Liver (tissue), 9 donors: ENCODE measurements around the gene CRYL1. TPM values are rescaled to one million over a fixed set of nuclear protein-coding genes. Genes with fewer than 3 reads are reported as not detected.

Experiments used
- DNase-seq: peaks from one replicate; pipeline ENCODE4 v3.0.0-alpha.2; 2017; ENCODE audit warnings: low spot score
- H3K27ac ChIP-seq, 2 donors: one replicate each; pipeline ENCODE4 v1.7.0; 2013; ENCODE audit warnings: inconsistent platforms in 2 of 2, low read length in 2 of 2, control low read depth in 1 of 2, low read depth in 1 of 2, mild to moderate bottlenecking in 1 of 2
- H3K27me3 ChIP-seq, 4 donors: one replicate each; pipeline versions ENCODE4 v1.6.1 to v1.7.0; 2013; ENCODE audit warnings: low read length in 3 of 4, inconsistent platforms in 1 of 4, mild to moderate bottlenecking in 1 of 4, moderate library complexity in 1 of 4; ENCODE audit not compliant: control insufficient read depth in 4 of 4, insufficient read depth in 4 of 4
- H3K36me3 ChIP-seq, 4 donors: one replicate each; pipeline versions ENCODE4 v1.6.1 to v1.7.0; 2013; ENCODE audit warnings: low read length in 3 of 4, mild to moderate bottlenecking in 3 of 4, low read depth in 1 of 4, moderate library complexity in 1 of 4; ENCODE audit not compliant: control insufficient read depth in 4 of 4, insufficient read depth in 3 of 4
- H3K4me1 ChIP-seq, 4 donors: one replicate each; pipeline versions ENCODE4 v1.6.1 to v1.7.0; 2013; ENCODE audit warnings: low read length in 3 of 4, mild to moderate bottlenecking in 3 of 4, moderate library complexity in 1 of 4; ENCODE audit not compliant: control insufficient read depth in 4 of 4, insufficient read depth in 4 of 4
- H3K4me3 ChIP-seq, 3 donors: one replicate each; pipeline versions ENCODE4 v1.6.1 to v1.7.0; 2013; ENCODE audit warnings: low read length in 3 of 3, control low read depth in 1 of 3, low read depth in 1 of 3, mild to moderate bottlenecking in 1 of 3
- H3K9ac ChIP-seq, 2 donors: one replicate each; pipeline ENCODE4 v1.7.0; 2013; ENCODE audit warnings: low read length in 2 of 2, mild to moderate bottlenecking in 2 of 2, moderate library complexity in 2 of 2, control low read depth in 1 of 2, low read depth in 1 of 2
- H3K9me3 ChIP-seq, 4 donors: one replicate each; pipeline versions ENCODE4 v1.6.1 to v1.7.0; 2013; ENCODE audit warnings: low read length in 3 of 4; ENCODE audit not compliant: control insufficient read depth in 4 of 4
- EGR1 ChIP-seq, 2 donors: IDR thresholded peaks; 2 replicates each; pipeline ENCODE4 v1.6.1; 2016 to 2018; ENCODE audit warnings: antibody characterized with exemption in 2 of 2, low read depth in 2 of 2
- FOXA1 ChIP-seq: IDR thresholded peaks from 2 replicates; pipeline ENCODE4 v1.6.1; 2016; ENCODE audit warnings: antibody characterized with exemption
- FOXA2 ChIP-seq: IDR thresholded peaks from 2 replicates; pipeline ENCODE4 v1.6.1; 2016; ENCODE audit warnings: antibody characterized with exemption
- GABPA ChIP-seq, 2 donors: IDR thresholded peaks in 1 of 2; conservative IDR thresholded peaks in 1 of 2; 2 replicates each; pipeline ENCODE4 v1.6.1; 2016; ENCODE audit warnings: antibody characterized with exemption in 2 of 2, mild to moderate bottlenecking in 1 of 2, moderate library complexity in 1 of 2
- HNF4A ChIP-seq, 2 donors: conservative IDR thresholded peaks; 2 replicates each; pipeline ENCODE4 v1.6.1; 2016; ENCODE audit warnings: antibody characterized with exemption in 2 of 2, mild to moderate bottlenecking in 2 of 2
- HNF4G ChIP-seq: IDR thresholded peaks from 2 replicates; pipeline ENCODE4 v1.6.1; 2016; ENCODE audit warnings: antibody characterized with exemption
- JUND ChIP-seq, 2 donors: IDR thresholded peaks; 2 replicates each; pipeline ENCODE4 v1.6.1; 2016; ENCODE audit warnings: antibody characterized with exemption in 2 of 2
- NR2F2 ChIP-seq: IDR thresholded peaks from 2 replicates; pipeline ENCODE4 v1.6.1; 2016; ENCODE audit warnings: antibody characterized with exemption
- RAD21 ChIP-seq, 2 donors: IDR thresholded peaks; 2 replicates each; pipeline ENCODE4 v1.6.1; 2016; ENCODE audit warnings: antibody characterized with exemption in 2 of 2, mild to moderate bottlenecking in 2 of 2
- RXRA ChIP-seq, 2 donors: IDR thresholded peaks; 2 replicates each; pipeline ENCODE4 v1.6.1; 2017 to 2018; ENCODE audit warnings: antibody characterized with exemption in 2 of 2, mild to moderate bottlenecking in 1 of 2
- SP1 ChIP-seq: IDR thresholded peaks from 2 replicates; pipeline ENCODE4 v1.6.1; 2018; ENCODE audit warnings: antibody characterized with exemption, mild to moderate bottlenecking
- TAF1 ChIP-seq: conservative IDR thresholded peaks from 2 replicates; pipeline ENCODE4 v1.6.1; 2016; ENCODE audit warnings: antibody characterized with exemption, mild to moderate bottlenecking
- YY1 ChIP-seq: IDR thresholded peaks from 2 replicates; pipeline ENCODE4 v1.6.1; 2016; ENCODE audit warnings: antibody characterized with exemption, mild to moderate bottlenecking
- WGBS: extraction: QIAGEN DNeasy Blood & Tissue Kit; methylation state at CpG from one replicate; pipeline ENCODE4 v1.1.7; 2013; 5-methylcytosine and 5-hydroxymethylcytosine counted together
- polyA plus RNA-seq, 2 donors: library from polyadenylated mRNA; stranded (reverse) in 1 of 2; unstranded in 1 of 2; fragments of 200-250 nt in 1 of 2; fragments of >200 nt in 1 of 2; fragmentation: Nextera tagmentation in 1 of 2; extraction: Ambion mirVana in 1 of 2; gene quantifications; one replicate each; pipeline versions ENCODE4 v1.2.1 to v1.2.3, GENCODE V29; 2013 to 2015
- total RNA-seq, 2 donors: library from RNA; depleted of rRNA; stranded (reverse); fragments of >200 nt; gene quantifications; one replicate each; pipeline ENCODE4 v1.2.3, GENCODE V29; 2014
- TF ChIP-seq, protein P1 (sequence below): IDR thresholded peaks from 2 replicates; pipeline ENCODE4 v1.6.1; 2016; ENCODE audit warnings: antibody characterized with exemption, mild to moderate bottlenecking
- TF ChIP-seq, protein P2 (sequence below): fragments of 150-350 bp; IDR thresholded peaks from 2 replicates; pipeline ENCODE4 v1.5.1; 2017; ENCODE audit warnings: improper control_type of control experiment, low read depth, low read length; ENCODE audit not compliant: missing input control
- TF ChIP-seq, protein P3 (sequence below): IDR thresholded peaks from 2 replicates; pipeline ENCODE4 v1.6.1; 2016; ENCODE audit warnings: antibody characterized with exemption
- TF ChIP-seq, protein P4 (sequence below): IDR thresholded peaks from 2 replicates; pipeline ENCODE4 v1.6.1; 2016; ENCODE audit warnings: antibody characterized with exemption
- donor health status: healthy.
- donor health status: healthy.
- donor health status: healthy.
- donor health status: healthy.
- donor health status: healthy.

CRYL1 gene
- total and polyA plus RNA-seq, 4 donors, result 87.8 to 179 (median 168) TPM

DNA sequence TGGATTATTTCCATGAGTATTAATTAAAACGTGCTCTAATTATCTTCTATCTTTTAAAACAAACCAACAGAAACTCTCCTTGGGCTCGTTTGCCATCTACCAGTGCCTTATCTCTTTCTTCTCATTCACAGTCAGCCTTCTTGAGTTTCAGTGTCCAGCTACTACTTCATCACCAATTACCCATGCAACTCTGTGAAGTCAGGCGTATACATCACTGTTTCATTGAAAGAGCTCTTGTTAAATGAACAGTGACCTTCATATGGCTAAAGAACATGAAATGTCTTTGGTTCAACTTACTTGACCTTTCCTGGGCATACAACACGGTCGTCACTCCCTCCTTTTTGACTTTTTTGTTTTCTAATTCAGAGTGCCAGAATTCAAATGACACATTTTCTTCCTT lies 36.1 kb upstream of the CRYL1 start (continued):
- TF ChIP-seq, protein P1, sequence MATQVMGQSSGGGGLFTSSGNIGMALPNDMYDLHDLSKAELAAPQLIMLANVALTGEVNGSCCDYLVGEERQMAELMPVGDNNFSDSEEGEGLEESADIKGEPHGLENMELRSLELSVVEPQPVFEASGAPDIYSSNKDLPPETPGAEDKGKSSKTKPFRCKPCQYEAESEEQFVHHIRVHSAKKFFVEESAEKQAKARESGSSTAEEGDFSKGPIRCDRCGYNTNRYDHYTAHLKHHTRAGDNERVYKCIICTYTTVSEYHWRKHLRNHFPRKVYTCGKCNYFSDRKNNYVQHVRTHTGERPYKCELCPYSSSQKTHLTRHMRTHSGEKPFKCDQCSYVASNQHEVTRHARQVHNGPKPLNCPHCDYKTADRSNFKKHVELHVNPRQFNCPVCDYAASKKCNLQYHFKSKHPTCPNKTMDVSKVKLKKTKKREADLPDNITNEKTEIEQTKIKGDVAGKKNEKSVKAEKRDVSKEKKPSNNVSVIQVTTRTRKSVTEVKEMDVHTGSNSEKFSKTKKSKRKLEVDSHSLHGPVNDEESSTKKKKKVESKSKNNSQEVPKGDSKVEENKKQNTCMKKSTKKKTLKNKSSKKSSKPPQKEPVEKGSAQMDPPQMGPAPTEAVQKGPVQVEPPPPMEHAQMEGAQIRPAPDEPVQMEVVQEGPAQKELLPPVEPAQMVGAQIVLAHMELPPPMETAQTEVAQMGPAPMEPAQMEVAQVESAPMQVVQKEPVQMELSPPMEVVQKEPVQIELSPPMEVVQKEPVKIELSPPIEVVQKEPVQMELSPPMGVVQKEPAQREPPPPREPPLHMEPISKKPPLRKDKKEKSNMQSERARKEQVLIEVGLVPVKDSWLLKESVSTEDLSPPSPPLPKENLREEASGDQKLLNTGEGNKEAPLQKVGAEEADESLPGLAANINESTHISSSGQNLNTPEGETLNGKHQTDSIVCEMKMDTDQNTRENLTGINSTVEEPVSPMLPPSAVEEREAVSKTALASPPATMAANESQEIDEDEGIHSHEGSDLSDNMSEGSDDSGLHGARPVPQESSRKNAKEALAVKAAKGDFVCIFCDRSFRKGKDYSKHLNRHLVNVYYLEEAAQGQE, result no peak
- TF ChIP-seq HNF4G (no peak), RAD21 (IDR thresholded peaks at IDR 0.05) (no peak), FOXA1 (no peak), NR2F2 (no peak), EGR1 (IDR thresholded peaks at IDR 0.05; ENCODE audit: low read depth in 2 of 2) (no peak), YY1 (no peak), FOXA2 (no peak), SP1 (no peak), GABPA (IDR thresholded peaks at IDR 0.05 in 1 of 2, conservative IDR thresholded peaks at IDR 0.05 in 1 of 2) (no peak)
- TF ChIP-seq, protein P2, sequence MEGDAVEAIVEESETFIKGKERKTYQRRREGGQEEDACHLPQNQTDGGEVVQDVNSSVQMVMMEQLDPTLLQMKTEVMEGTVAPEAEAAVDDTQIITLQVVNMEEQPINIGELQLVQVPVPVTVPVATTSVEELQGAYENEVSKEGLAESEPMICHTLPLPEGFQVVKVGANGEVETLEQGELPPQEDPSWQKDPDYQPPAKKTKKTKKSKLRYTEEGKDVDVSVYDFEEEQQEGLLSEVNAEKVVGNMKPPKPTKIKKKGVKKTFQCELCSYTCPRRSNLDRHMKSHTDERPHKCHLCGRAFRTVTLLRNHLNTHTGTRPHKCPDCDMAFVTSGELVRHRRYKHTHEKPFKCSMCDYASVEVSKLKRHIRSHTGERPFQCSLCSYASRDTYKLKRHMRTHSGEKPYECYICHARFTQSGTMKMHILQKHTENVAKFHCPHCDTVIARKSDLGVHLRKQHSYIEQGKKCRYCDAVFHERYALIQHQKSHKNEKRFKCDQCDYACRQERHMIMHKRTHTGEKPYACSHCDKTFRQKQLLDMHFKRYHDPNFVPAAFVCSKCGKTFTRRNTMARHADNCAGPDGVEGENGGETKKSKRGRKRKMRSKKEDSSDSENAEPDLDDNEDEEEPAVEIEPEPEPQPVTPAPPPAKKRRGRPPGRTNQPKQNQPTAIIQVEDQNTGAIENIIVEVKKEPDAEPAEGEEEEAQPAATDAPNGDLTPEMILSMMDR, result no peak

DNA sequence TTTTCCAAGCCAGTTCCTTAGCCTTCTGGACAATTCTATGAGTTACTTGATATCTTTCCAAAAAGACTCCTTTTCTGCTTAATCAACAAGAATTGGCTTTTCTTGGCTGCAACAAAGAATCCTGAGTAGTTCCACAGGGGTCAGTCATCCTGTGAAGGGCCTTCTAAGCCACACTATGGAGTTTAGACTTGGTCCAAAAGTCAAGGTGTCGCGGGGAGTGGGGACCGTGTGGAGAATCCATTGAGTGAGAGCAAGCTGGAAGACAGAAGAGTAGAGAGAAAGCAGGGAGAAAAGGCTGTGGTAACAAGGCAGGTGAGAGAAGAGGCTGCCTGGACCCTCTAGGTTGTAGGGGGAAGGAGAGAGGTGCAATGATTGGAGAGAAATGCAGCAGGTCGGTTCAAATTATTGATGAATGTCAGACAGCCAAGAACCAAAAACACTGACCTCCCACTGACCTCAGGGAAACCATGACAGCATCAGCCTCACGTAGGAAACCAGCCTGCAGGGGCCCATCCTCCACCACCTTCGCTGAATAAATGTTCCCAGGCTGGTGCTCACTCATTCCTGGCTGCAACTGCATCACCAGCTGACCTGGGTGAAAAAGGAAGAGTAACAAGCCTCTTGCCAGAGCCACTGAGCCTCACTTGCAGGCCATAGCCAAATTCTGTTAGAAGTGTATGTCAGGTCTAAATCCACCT lies 34.2 kb upstream of the CRYL1 start:
- Histone ChIP-seq H3K4me1 (peaks cover 4 to 31% (median 21%) of the 10 kb centered on the region in 4 donors), H3K4me3 (no peak overlapping the region), H3K9ac (no peak overlapping the region), H3K36me3 (no peaks in the 10 kb centered on the region), H3K9me3 (no peaks in the 10 kb centered on the region), H3K27me3 (no peaks in the 10 kb centered on the region), H3K27ac (peak overlapping the region; percentile 62 to 82)
- WGBS, result 34% methylated on average over 6 of the region's 6 CpGs
- no peak for TF ChIP-seq NR2F2
- TF ChIP-seq RXRA (IDR thresholded peaks at IDR 0.05), result peak; percentile 89 to 92
- TF ChIP-seq RAD21 (IDR thresholded peaks at IDR 0.05), result peak; percentile 28 to 53
- peak in 1 of 2 donors; percentile 63 for TF ChIP-seq JUND (IDR thresholded peaks at IDR 0.05)
- peak; percentile 80 for TF ChIP-seq SP1
- no peak for TF ChIP-seq TAF1
- TF ChIP-seq, protein P1, result peak; percentile 42
- TF ChIP-seq YY1, result peak; percentile 58
- TF ChIP-seq, protein P3, sequence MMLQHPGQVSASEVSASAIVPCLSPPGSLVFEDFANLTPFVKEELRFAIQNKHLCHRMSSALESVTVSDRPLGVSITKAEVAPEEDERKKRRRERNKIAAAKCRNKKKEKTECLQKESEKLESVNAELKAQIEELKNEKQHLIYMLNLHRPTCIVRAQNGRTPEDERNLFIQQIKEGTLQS, result no peak
- TF ChIP-seq GABPA (IDR thresholded peaks at IDR 0.05 in 1 of 2, conservative IDR thresholded peaks at IDR 0.05 in 1 of 2), result peak in 1 of 2 donors; percentile 30
- peak; percentile 13 for TF ChIP-seq FOXA1
- TF ChIP-seq HNF4A (conservative IDR thresholded peaks at IDR 0.05), result peak; percentile 75 to 84
- peak; percentile 17 for TF ChIP-seq FOXA2
- TF ChIP-seq, protein P4, sequence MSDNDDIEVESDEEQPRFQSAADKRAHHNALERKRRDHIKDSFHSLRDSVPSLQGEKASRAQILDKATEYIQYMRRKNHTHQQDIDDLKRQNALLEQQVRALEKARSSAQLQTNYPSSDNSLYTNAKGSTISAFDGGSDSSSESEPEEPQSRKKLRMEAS, result peak; percentile 43
- no peak for TF ChIP-seq HNF4G
- DNase-seq, result no peak
